Left ventricle myocardium superior (tissue), 1 donor: Measurements from ENCODE around the gene DRD3. TPM values are rescaled to one million over a fixed set of nuclear protein-coding genes. Genes with fewer than 3 reads are reported as not detected.

Experiments
- ATAC-seq: fragments of 200-7000 bp; cut with Tn5 transposase; one replicate; pipeline ENCODE4 v1.9.1; 2020; ENCODE audit warnings: mild to moderate bottlenecking, moderate library complexity
- DNase-seq: peaks from one replicate; pipeline ENCODE4 v3.0.0-alpha.2; 2020
- intact Hi-C: fragments of 100-400 bp; cut with micrococcal nuclease; formaldehyde crosslinking; loops from one replicate; pipeline ENCODE4 v1.11.0; 2022
- total RNA-seq: library from RNA; stranded (reverse); fragmentation: NEBNext Ultra II Directional; extraction: Animal tissue kit (Norgen Biotek cat#: 25700); gene quantifications from one replicate; pipeline ENCODE4 v1.2.1, GENCODE V29; 2021
- donor health status: DM: no; HTN: yes; CAD: no; lungs with severe emphysema.

Gene DRD3
- total RNA-seq, 1 donor from 2014 or later, result not detected

- DNase-seq, result no peak
- ATAC-seq, result no peak
- intact Hi-C loops, result no loop called here
Measured at GRCh38 chr3:114128826-114129225, 50.0 kb downstream of the DRD3 start.

GRCh38 chr3:114128231-114128630 lies 50.6 kb downstream of the DRD3 start:
- DNase-seq (no peak), ATAC-seq (no peak)
- intact Hi-C loops, result no loop called here

GRCh38 chr3:114127517-114127916 lies 51.3 kb downstream of the DRD3 start:
- ATAC-seq (no peak), DNase-seq (no peak)
- intact Hi-C loops, result no loop called here

- intact Hi-C loops, result no loop called here
- no peak for DNase-seq
- ATAC-seq, result no peak
Measured at GRCh38 chr3:114126461-114126860, 52.4 kb downstream of the DRD3 start.

GRCh38 chr3:114122027-114122709 lies 56.7 kb downstream of the DRD3 start:
- ATAC-seq (peak; percentile 74), DNase-seq (no peak)
- intact Hi-C loops, result no loop called here

- ATAC-seq (no peak), DNase-seq (no peak)
- intact Hi-C loops, result no loop called here
Measured at GRCh38 chr3:114120211-114120610, 58.6 kb downstream of the DRD3 start.

GRCh38 chr3:114119776-114120175 lies 59.1 kb downstream of the DRD3 start:
- no peak for DNase-seq
- no peak for ATAC-seq
- intact Hi-C loops, result no loop called here

GRCh38 chr3:114115143-114115542 lies 63.7 kb downstream of the DRD3 start:
- ATAC-seq (no peak), DNase-seq (no peak)
- intact Hi-C loops, result no loop called here

GRCh38 chr3:114114719-114115118 lies 64.1 kb downstream of the DRD3 start:
- DNase-seq (no peak), ATAC-seq (no peak)
- intact Hi-C loops, result no loop called here

- ATAC-seq, result no peak
Measured at GRCh38 chr3:114112696-114113095, 66.2 kb downstream of the DRD3 start.

GRCh38 chr3:114111060-114111770 lies 67.6 kb downstream of the DRD3 start:
- intact Hi-C loops, result no loop called here
- ATAC-seq (no peak), DNase-seq (no peak)

More at GRCh38 chr3:114112696-114113095, 66.2 kb downstream of the DRD3 start:
- intact Hi-C loops, result no loop called here
- no peak for DNase-seq

GRCh38 chr3:114110439-114110838 lies 68.4 kb downstream of the DRD3 start:
- DNase-seq, result no peak
- no peak for ATAC-seq
- intact Hi-C loops, result no loop called here

GRCh38 chr3:114108137-114108536 lies 70.7 kb downstream of the DRD3 start:
- intact Hi-C loops, result no loop called here
- no peak for ATAC-seq
- DNase-seq, result no peak

- ATAC-seq (no peak), DNase-seq (no peak)
- intact Hi-C loops, result no loop called here
Measured at GRCh38 chr3:114104414-114104813, 74.4 kb downstream of the DRD3 start.

GRCh38 chr3:114103858-114104257 lies 75.0 kb downstream of the DRD3 start:
- intact Hi-C loops, result no loop called here
- no peak for DNase-seq
- no peak for ATAC-seq

GRCh38 chr3:114103181-114103580 lies 75.7 kb downstream of the DRD3 start:
- DNase-seq (no peak), ATAC-seq (no peak)
- intact Hi-C loops, result no loop called here

- intact Hi-C loops, result no loop called here
- ATAC-seq (no peak), DNase-seq (no peak)
Measured at GRCh38 chr3:114101101-114101500, 77.8 kb downstream of the DRD3 start.

GRCh38 chr3:114095796-114096195 lies 83.1 kb downstream of the DRD3 start:
- ATAC-seq (no peak), DNase-seq (no peak)
- intact Hi-C loops, result no loop called here

GRCh38 chr3:114093596-114093995 lies 85.3 kb downstream of the DRD3 start:
- intact Hi-C loops, result no loop called here
- DNase-seq, result no peak
- ATAC-seq, result no peak

- intact Hi-C loops, result no loop called here
- DNase-seq (no peak), ATAC-seq (no peak)
Measured at GRCh38 chr3:114093016-114093380, 85.9 kb downstream of the DRD3 start.
